Trophoblast cell (in vitro differentiated cells and primary cell): Measurements from ENCODE around the gene LGALS8.
"Not testable (repeated sequence)": the region's sequence is repeated elsewhere in the genome, so short reads cannot be mapped to it uniquely, and the experiment has no call there.

ENCODE experiments used
- DNase-seq, 2 donors: peaks; one replicate each; pipeline ENCODE4 v3.0.0-alpha.2; 2016
- H2AFZ ChIP-seq: 2 replicates; pipeline ENCODE4 v1.6.1; 2013; ENCODE audit warnings: low read length, moderate library complexity, mild to moderate bottlenecking; ENCODE audit not compliant: insufficient read depth, poor library complexity
- H2AK5ac ChIP-seq: 2 replicates; pipeline ENCODE4 v1.6.1; 2013; ENCODE audit warnings: mild to moderate bottlenecking, low read length
- H2BK120ac ChIP-seq: 2 replicates; pipeline ENCODE4 v1.6.1; 2013; ENCODE audit warnings: low read length, mild to moderate bottlenecking, moderate library complexity; ENCODE audit not compliant: insufficient read depth, poor library complexity
- H2BK12ac ChIP-seq: 2 replicates; pipeline ENCODE4 v1.6.1; 2013; ENCODE audit warnings: mild to moderate bottlenecking, low read length, moderate library complexity
- H2BK5ac ChIP-seq: 2 replicates; pipeline ENCODE4 v1.6.1; 2013; ENCODE audit warnings: low read length, low read depth, moderate library complexity, mild to moderate bottlenecking; ENCODE audit not compliant: poor library complexity
- H3K14ac ChIP-seq: 2 replicates; pipeline ENCODE4 v1.6.1; 2013; ENCODE audit warnings: mild to moderate bottlenecking, low read length
- H3K18ac ChIP-seq: 2 replicates; pipeline ENCODE4 v1.6.1; 2013; ENCODE audit warnings: mild to moderate bottlenecking, low read length
- H3K23ac ChIP-seq: 2 replicates; pipeline ENCODE4 v1.6.1; 2013; ENCODE audit warnings: low read length
- H3K27ac ChIP-seq: 2 replicates; pipeline ENCODE4 v1.5.1; 2013; ENCODE audit warnings: low read depth, mild to moderate bottlenecking, inconsistent platforms, low read length, moderate library complexity
- H3K27me3 ChIP-seq: 2 replicates; pipeline ENCODE4 v1.6.1; 2013; ENCODE audit warnings: inconsistent platforms, mild to moderate bottlenecking, low read length, moderate library complexity; ENCODE audit not compliant: insufficient read depth
- H3K36me3 ChIP-seq, 2 experiments: 1 replicate in 1 of 2; 2 replicates in 1 of 2; pipeline ENCODE4 v1.6.1; 2013; ENCODE audit warnings: low read length in 2 of 2, mild to moderate bottlenecking in 2 of 2, moderate library complexity in 1 of 2; ENCODE audit not compliant: insufficient read depth in 2 of 2, control insufficient read depth in 1 of 2
- H3K4ac ChIP-seq: 2 replicates; pipeline ENCODE4 v1.6.1; 2013; ENCODE audit warnings: low read depth, mild to moderate bottlenecking, low read length, moderate library complexity
- H3K4me1 ChIP-seq, 2 experiments: 1 replicate in 1 of 2; 2 replicates in 1 of 2; pipeline ENCODE4 v1.6.1; 2013; ENCODE audit warnings: low read length in 2 of 2, mild to moderate bottlenecking in 2 of 2, moderate library complexity in 1 of 2; ENCODE audit not compliant: insufficient read depth in 2 of 2, control insufficient read depth in 1 of 2
- H3K4me2 ChIP-seq: 2 replicates; pipeline ENCODE4 v1.6.1; 2013; ENCODE audit warnings: inconsistent platforms, mild to moderate bottlenecking, low read length, moderate library complexity
- H3K4me3 ChIP-seq: 2 replicates; pipeline ENCODE4 v1.5.1; 2013; ENCODE audit warnings: mild to moderate bottlenecking, low read depth, low read length, inconsistent platforms
- H3K79me1 ChIP-seq: one replicate; pipeline ENCODE4 v1.6.1; 2013; ENCODE audit warnings: low read length
- H3K79me2 ChIP-seq: 2 replicates; pipeline ENCODE4 v1.6.1; 2013; ENCODE audit warnings: low read length, mild to moderate bottlenecking; ENCODE audit not compliant: control insufficient read depth, insufficient read depth, poor library complexity
- H3K9ac ChIP-seq: 2 replicates; pipeline ENCODE4 v1.6.1; 2013; ENCODE audit warnings: mild to moderate bottlenecking, low read length
- H3K9me3 ChIP-seq: 2 replicates; pipeline ENCODE4 v1.6.1; 2013; ENCODE audit warnings: low read depth, mild to moderate bottlenecking, control low read depth, inconsistent platforms, low read length; ENCODE audit not compliant: insufficient read depth
- H4K12ac ChIP-seq: 2 replicates; pipeline ENCODE4 v1.6.1; 2013; ENCODE audit warnings: low read depth, mild to moderate bottlenecking, low read length, moderate library complexity
- H4K8ac ChIP-seq: 2 replicates; pipeline ENCODE4 v1.6.1; 2013; ENCODE audit warnings: low read depth, mild to moderate bottlenecking, low read length, moderate library complexity
- H4K91ac ChIP-seq: one replicate; pipeline ENCODE4 v1.6.1; 2013; ENCODE audit warnings: low read depth, mild to moderate bottlenecking, low read length, moderate library complexity
- WGBS: extraction: QIAGEN DNeasy Blood & Tissue Kit; methylation state at CpG from one replicate; pipeline ENCODE4 v1.1.7; 2013; ENCODE audit warnings: missing lambda C conversion rate; ENCODE audit not compliant: insufficient read length, insufficient coverage; ENCODE audit errors: extremely low coverage; 5-methylcytosine and 5-hydroxymethylcytosine counted together

Gene LGALS8

DNA sequence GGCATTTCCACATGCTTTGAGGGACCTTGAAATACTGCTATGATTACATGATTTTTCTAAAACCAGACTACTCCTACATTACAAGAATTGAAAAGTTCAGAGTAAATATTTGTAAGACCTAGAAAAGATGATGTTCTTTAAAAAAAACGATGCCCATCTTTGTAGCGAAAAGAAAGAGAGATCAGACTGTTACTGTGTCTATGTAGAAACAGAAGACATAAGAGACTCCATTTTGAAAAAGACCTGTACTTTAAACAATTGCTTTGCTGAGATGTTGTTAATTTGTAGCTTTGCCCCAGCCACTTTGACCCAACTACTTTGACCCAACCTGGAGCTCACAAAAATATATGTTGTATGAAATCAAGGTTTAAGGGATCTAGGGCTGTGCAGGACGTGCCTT is 19.4 kb upstream of the LGALS8 start:
- not testable (repeated sequence) for H2AK5ac ChIP-seq, DNase-seq, H3K14ac ChIP-seq, H3K36me3 ChIP-seq, H3K4me2 ChIP-seq, H2AFZ ChIP-seq, H3K9me3 ChIP-seq, H3K18ac ChIP-seq, H3K4me1 ChIP-seq, H3K4ac ChIP-seq, H4K8ac ChIP-seq, H3K27me3 ChIP-seq, H3K79me2 ChIP-seq, H2BK12ac ChIP-seq, H4K91ac ChIP-seq, H3K4me3 ChIP-seq, H3K79me1 ChIP-seq, H4K12ac ChIP-seq, H3K27ac ChIP-seq, H2BK120ac ChIP-seq, H2BK5ac ChIP-seq, H3K23ac ChIP-seq, H3K9ac ChIP-seq
- WGBS = no CpG with 5 or more reads among the region's 3 CpGs

DNA sequence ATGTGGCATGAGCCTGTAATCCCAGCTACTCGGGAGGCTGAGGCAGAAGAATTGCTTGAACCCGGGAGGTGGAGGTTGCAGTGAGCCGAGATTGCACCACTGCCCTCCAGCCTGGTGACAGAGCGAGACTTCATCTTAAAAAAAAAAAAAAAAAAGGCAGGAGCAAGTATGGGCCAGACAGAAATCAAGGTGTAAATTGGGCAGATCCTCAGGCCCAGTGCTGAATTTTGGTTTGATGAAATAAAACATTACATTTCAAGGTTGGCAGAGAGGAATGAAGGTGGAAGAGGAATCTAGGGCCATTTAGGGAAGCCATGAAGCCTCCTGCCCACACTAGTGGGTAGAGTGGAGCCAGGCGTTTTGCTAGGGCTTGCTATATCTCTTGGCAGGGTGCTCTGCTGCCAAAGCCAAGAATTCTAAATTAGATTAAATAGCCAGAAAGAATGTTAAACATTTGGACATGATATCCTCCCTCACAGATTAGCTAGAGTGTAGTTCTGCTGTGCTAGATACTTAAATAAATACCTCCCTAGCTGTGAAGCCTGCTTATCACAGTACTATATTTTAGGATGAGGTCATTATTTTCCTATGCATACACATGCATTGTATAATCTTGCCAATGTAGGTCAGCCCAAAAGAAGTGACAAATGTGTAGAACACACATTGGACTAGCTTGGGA is 16.6 kb upstream of the LGALS8 start:
- Histone ChIP-seq H3K79me2 (peaks cover 4% of the 10 kb centered on the region), H2BK120ac (no peak overlapping the region), H2BK5ac (no peak overlapping the region), H3K4ac (no peak overlapping the region), H2AFZ (no peak overlapping the region), H2BK12ac (no peak overlapping the region), H3K4me2 (no peak overlapping the region), H3K4me1 (peaks cover 5% of the 10 kb centered on the region in 2 experiments), H2AK5ac (no peak overlapping the region), H3K14ac (no peak overlapping the region), H3K4me3 (no peak overlapping the region), H4K91ac (peak overlapping the region; percentile 14), H4K8ac (no peak overlapping the region), H3K27ac (no peak overlapping the region), H4K12ac (no peak overlapping the region), H3K36me3 (no peaks in the 10 kb centered on the region), H3K9ac (peak overlapping the region; percentile 77), H3K9me3 (no peaks in the 10 kb centered on the region), H3K27me3 (no peaks in the 10 kb centered on the region), H3K23ac (no peak overlapping the region), H3K18ac (no peak overlapping the region), H3K79me1 (peaks cover 8% of the 10 kb centered on the region)
- WGBS = no CpG with 5 or more reads among the region's 5 CpGs
- DNase-seq = no peak

DNA sequence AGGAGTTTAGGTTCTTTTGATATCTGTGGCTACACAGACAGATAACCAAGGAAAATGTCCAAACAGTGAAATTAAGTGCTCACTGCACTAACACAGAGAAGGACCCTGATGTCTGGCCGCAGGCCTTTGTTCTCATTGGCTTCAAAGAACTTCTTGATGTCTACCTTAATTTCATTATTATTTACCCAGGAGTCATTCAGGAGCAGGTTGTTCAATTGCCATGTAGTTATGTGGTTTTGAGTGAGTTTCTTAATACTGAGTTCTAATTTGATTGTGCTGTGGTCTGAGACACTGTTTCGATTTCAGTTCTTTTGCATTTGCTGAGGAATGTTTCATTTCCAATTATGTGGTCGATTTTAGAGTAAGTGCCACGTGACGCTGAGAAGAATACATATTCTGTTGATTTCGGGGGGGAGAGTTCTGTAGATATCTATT is 15.2 kb upstream of the LGALS8 start:
- H2BK12ac ChIP-seq = no peak overlapping the region
- H3K27me3 ChIP-seq = no peaks in the 10 kb centered on the region
- no peak overlapping the region for H4K91ac ChIP-seq
- no peak overlapping the region for H2AFZ ChIP-seq
- H3K36me3 ChIP-seq = no peaks in the 10 kb centered on the region
- no peak overlapping the region for H2BK120ac ChIP-seq
- H3K4me3 ChIP-seq = no peak overlapping the region
- H3K14ac ChIP-seq = no peak overlapping the region
- H3K9ac ChIP-seq = no peak overlapping the region
- H3K79me1 ChIP-seq = peaks cover 2% of the 10 kb centered on the region
- H3K4me2 ChIP-seq = no peak overlapping the region
- H2BK5ac ChIP-seq = no peak overlapping the region
- H3K4me1 ChIP-seq = peaks cover 0 to 2% of the 10 kb centered on the region in 2 experiments
- no peak for DNase-seq
- no peak overlapping the region for H4K12ac ChIP-seq
- no peak overlapping the region for H4K8ac ChIP-seq
- no peaks in the 10 kb centered on the region for H3K9me3 ChIP-seq
- no CpG with 5 or more reads among the region's 6 CpGs for WGBS
- H3K27ac ChIP-seq = no peak overlapping the region
- H3K23ac ChIP-seq = no peak overlapping the region
- H3K79me2 ChIP-seq = no peaks in the 10 kb centered on the region
- H2AK5ac ChIP-seq = no peak overlapping the region
- no peak overlapping the region for H3K4ac ChIP-seq
- H3K18ac ChIP-seq = no peak overlapping the region

DNA sequence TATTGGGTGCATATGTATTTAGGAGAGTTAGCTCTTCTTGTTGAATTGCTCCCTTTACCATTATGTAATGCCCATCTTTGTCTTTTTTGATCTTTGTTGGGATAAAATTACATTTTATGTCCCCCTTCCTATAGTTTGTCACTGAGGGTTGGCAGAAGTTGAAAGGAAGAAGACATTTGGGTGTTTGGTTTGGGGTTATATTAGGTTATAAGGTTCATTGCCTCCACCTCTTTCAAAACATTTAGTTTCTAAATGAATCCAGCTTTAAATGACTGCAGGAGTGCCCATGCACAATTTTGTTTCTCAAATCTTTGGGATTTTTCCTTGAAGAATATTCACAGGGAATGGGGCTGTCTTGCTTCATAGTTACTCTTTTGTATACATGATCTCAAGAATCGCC is 14.6 kb upstream of the LGALS8 start:
- no peak overlapping the region for H3K14ac ChIP-seq
- no CpG with 5 or more reads among the region's 1 CpG for WGBS
- H3K4me3 ChIP-seq = no peak overlapping the region
- no peak overlapping the region for H4K8ac ChIP-seq
- H3K18ac ChIP-seq = no peak overlapping the region
- no peak overlapping the region for H2BK12ac ChIP-seq
- H2BK120ac ChIP-seq = no peak overlapping the region
- no peak overlapping the region for H4K12ac ChIP-seq
- no peaks in the 10 kb centered on the region for H3K79me2 ChIP-seq
- no peak overlapping the region for H2AK5ac ChIP-seq
- no peak overlapping the region for H3K9ac ChIP-seq
- H3K79me1 ChIP-seq = no peaks in the 10 kb centered on the region
- H3K4ac ChIP-seq = no peak overlapping the region
- H2BK5ac ChIP-seq = no peak overlapping the region
- no peaks in the 10 kb centered on the region for H3K9me3 ChIP-seq
- H2AFZ ChIP-seq = no peak overlapping the region
- no peak overlapping the region for H3K23ac ChIP-seq
- H3K36me3 ChIP-seq = no peaks in the 10 kb centered on the region
- DNase-seq = no peak
- no peaks in the 10 kb centered on the region for H3K27me3 ChIP-seq
- no peak overlapping the region for H4K91ac ChIP-seq
- H3K27ac ChIP-seq = no peak overlapping the region
- H3K4me2 ChIP-seq = no peak overlapping the region
- no peaks in the 10 kb centered on the region for H3K4me1 ChIP-seq
